ENCODE measurements around the gene PNPLA6.
"Not testable (repeated sequence)": the region's sequence is repeated elsewhere in the genome, so short reads cannot be mapped to it uniquely, and the experiment has no call there.

DNA sequence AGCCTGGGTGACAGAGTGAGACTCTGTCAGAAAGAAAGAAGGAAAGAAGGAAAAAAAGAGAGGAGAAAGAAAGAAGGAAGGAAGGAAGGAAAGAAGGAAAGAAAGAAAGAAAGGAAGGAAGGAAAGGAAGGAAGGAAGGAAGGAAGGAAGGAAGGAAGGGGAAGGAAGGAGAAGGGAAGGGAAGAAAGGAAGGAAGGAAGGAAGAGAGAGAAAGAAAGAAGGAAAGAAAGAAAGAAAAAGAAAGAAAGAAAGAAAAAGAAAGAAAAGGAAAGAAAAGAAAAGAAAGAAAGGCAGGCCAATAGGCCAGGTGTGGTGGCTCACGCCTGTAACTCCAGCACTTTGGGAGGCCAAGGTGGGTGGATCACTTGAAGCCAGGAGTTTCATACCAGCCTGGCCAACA lies 41.9 kb downstream of the PNPLA6 start:
- TF ChIP-seq, protein P1, sequence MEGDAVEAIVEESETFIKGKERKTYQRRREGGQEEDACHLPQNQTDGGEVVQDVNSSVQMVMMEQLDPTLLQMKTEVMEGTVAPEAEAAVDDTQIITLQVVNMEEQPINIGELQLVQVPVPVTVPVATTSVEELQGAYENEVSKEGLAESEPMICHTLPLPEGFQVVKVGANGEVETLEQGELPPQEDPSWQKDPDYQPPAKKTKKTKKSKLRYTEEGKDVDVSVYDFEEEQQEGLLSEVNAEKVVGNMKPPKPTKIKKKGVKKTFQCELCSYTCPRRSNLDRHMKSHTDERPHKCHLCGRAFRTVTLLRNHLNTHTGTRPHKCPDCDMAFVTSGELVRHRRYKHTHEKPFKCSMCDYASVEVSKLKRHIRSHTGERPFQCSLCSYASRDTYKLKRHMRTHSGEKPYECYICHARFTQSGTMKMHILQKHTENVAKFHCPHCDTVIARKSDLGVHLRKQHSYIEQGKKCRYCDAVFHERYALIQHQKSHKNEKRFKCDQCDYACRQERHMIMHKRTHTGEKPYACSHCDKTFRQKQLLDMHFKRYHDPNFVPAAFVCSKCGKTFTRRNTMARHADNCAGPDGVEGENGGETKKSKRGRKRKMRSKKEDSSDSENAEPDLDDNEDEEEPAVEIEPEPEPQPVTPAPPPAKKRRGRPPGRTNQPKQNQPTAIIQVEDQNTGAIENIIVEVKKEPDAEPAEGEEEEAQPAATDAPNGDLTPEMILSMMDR (conservative IDR thresholded peaks at IDR 0.05; ENCODE audit: low read depth, low read length): not testable (repeated sequence)
- TF ChIP-seq EZH2 (IDR thresholded peaks at IDR 0.05; ENCODE audit: low read length, unreplicated experiment); EZH2phosphoT487 (IDR thresholded peaks at IDR 0.05; ENCODE audit: borderline replicate concordance, low read length): not testable (repeated sequence)
